HEK293T (cell line): Measurements from ENCODE around the gene ADAMTS1.

ENCODE experiments used
- CTCF ChIA-PET: fragments of 350-600 bp; formaldehyde crosslinking; extraction: SDS; loops from one replicate; lab custom pipeline; 2021; ENCODE audit warnings: antibody characterized with exemption, inconsistent platforms; lab: Yijun Ruan, JAX
- POLR2A ChIA-PET: fragments of 350-600 bp; formaldehyde crosslinking; extraction: SDS; loops from one replicate; lab custom pipeline; 2020; ENCODE audit warnings: antibody characterized with exemption, inconsistent platforms; lab: Yijun Ruan, JAX
- DNase-seq: peaks from one replicate; pipeline ENCODE4 v3.0.0; 2012; ENCODE audit warnings: mixed read lengths; ENCODE audit errors: extremely low spot score
- ARNT ChIP-seq: fragments of 450-650 bp; IDR thresholded peaks from 2 replicates; pipeline ENCODE4 v1.6.1; 2017; ENCODE audit warnings: mild to moderate bottlenecking
- BHLHE40 ChIP-seq: fragments of 450-650 bp; IDR thresholded peaks from 2 replicates; pipeline ENCODE4 v1.6.1; 2016; ENCODE audit warnings: mild to moderate bottlenecking, moderate library complexity, borderline replicate concordance
- CTBP1 ChIP-seq: fragments of 450-650 bp; IDR thresholded peaks from 2 replicates; pipeline ENCODE4 v1.6.1; 2016; ENCODE audit warnings: borderline replicate concordance
- ELF4 ChIP-seq: fragments of 450-650 bp; IDR thresholded peaks from 2 replicates; pipeline ENCODE4 v1.6.1; 2017; ENCODE audit warnings: antibody characterized with exemption
- FOXA1 ChIP-seq: fragments of 450-650 bp; IDR thresholded peaks from 2 replicates; pipeline ENCODE4 v1.6.1; 2016; ENCODE audit warnings: mild to moderate bottlenecking
- FOXK2 ChIP-seq: fragments of 450-650 bp; IDR thresholded peaks from 2 replicates; pipeline ENCODE4 v1.6.1; 2016; ENCODE audit warnings: mild to moderate bottlenecking
- FOXM1 ChIP-seq: fragments of 450-650 bp; IDR thresholded peaks from 2 replicates; pipeline ENCODE4 v1.6.1; 2017; ENCODE audit warnings: mild to moderate bottlenecking, borderline replicate concordance
- HDGF ChIP-seq: fragments of 450-650 bp; IDR thresholded peaks from 2 replicates; pipeline ENCODE4 v1.6.1; 2017; ENCODE audit warnings: antibody characterized with exemption, borderline replicate concordance
- L3MBTL2 ChIP-seq: fragments of 450-650 bp; conservative IDR thresholded peaks from 2 replicates; pipeline ENCODE4 v1.6.1; 2016; ENCODE audit warnings: mild to moderate bottlenecking
- LEF1 ChIP-seq: fragments of 450-650 bp; IDR thresholded peaks from 2 replicates; pipeline ENCODE4 v1.6.1; 2017; ENCODE audit warnings: mild to moderate bottlenecking, borderline replicate concordance
- NFRKB ChIP-seq: fragments of 450-650 bp; IDR thresholded peaks from 2 replicates; pipeline ENCODE4 v1.6.1; 2016; ENCODE audit warnings: mild to moderate bottlenecking, moderate library complexity
- PKNOX1 ChIP-seq: fragments of 450-650 bp; IDR thresholded peaks from 2 replicates; pipeline ENCODE4 v1.6.1; 2016
- SP1 ChIP-seq: fragments of 450-650 bp; IDR thresholded peaks from 2 replicates; pipeline ENCODE4 v1.6.1; 2017
- SUZ12 ChIP-seq: fragments of 450-650 bp; IDR thresholded peaks from 2 replicates; pipeline ENCODE4 v1.6.1; 2016; ENCODE audit warnings: mild to moderate bottlenecking
- TARDBP ChIP-seq: fragments of 450-650 bp; IDR thresholded peaks from 2 replicates; pipeline ENCODE4 v1.6.1; 2016
- ZNF384 ChIP-seq: fragments of 450-650 bp; IDR thresholded peaks from 2 replicates; pipeline ENCODE4 v1.6.1; 2016

ADAMTS1 gene

DNA sequence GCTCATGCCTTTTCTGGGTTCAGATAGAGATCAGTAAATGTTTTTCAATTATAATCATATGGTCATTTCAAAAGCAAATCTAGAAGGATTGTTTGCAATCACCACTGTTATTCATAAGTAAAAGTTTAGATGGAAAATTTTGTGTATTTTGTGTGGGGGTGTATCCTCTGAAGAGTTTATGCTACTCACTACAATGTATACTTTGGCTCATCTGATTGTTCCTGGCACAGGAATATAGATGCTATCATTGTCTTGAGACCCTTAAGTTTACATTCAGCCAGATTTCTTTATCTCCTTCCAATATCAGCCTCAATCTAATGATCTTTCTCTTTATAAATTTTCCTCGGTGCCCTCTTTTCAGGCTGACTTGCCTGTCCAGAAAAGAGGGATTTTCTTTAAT, 33.0 kb downstream of the ADAMTS1 start:
- POLR2A ChIA-PET, result no interaction called here
- CTCF ChIA-PET, result no interaction called here
- no peak for DNase-seq
- TF ChIP-seq FOXK2 (no peak), NFRKB (no peak), TARDBP (no peak), PKNOX1 (no peak), FOXA1 (no peak), FOXM1 (no peak), ZNF384 (no peak), ELF4 (no peak)

GRCh38 chr21:26811482-26811881, 33.7 kb downstream of the ADAMTS1 start:
- DNase-seq, result no peak
- ChIA-PET POLR2A (interaction anchor here (1.9 kb wide), 1 partner anchor 33 kb away, joined by 5 read pairs; no protein-coding TSS in a partner anchor), CTCF (interaction anchor here (1.1 kb wide), 1 partner anchor 56 kb away, joined by 3 read pairs; no protein-coding TSS in a partner anchor)
- no peak for TF ChIP-seq FOXK2
- TF ChIP-seq SUZ12, result no peak
- no peak for TF ChIP-seq LEF1
- TF ChIP-seq BHLHE40, result no peak
- TF ChIP-seq L3MBTL2, result no peak
- TF ChIP-seq ARNT, result no peak

DNA sequence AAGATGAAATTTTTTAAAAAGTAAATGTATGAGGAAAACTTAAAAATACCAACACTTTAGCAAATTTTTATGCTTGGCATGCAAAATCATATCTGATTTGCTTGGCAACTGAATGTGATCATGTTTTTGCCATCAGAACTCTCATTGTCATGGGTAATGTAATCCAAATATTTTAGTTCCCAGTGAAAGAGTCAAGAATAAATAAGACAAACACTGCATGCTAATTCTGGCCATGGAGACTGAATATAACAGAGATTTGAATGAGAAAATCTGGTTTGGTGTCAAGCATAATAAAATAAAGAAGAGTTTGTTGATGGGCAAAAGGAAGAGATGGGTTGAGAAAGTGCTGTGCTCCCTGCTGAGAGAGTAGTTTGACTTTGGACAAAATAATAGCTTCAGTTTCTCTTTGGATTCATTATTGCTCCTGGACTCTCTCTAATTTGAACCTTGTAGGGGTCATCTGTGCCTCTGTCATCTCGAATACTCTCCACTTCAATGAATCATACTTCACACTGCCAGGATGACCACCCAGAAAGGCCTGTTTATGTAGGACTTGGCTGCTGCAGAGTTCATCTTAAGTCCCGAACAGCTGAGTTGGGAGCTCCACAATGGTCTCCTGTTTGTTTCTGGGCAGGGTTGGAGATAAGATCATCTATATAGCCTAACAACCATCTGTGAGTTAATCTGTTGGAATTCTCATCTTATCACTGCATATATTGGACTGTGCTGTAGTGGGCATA, 34.4 kb downstream of the ADAMTS1 start:
- ChIA-PET CTCF (interaction anchor here (1.1 kb wide), 1 partner anchor 55 kb away, joined by 3 read pairs; no protein-coding TSS in a partner anchor), POLR2A (interaction anchor here (1.9 kb wide), 1 partner anchor 34 kb away, joined by 5 read pairs; no protein-coding TSS in a partner anchor)
- no peak for DNase-seq
- TF ChIP-seq CTBP1 (no peak), TARDBP (no peak), L3MBTL2 (no peak), FOXA1 (no peak), FOXM1 (no peak), FOXK2 (no peak), LEF1 (no peak), ELF4 (no peak), BHLHE40 (no peak), PKNOX1 (no peak)

DNA sequence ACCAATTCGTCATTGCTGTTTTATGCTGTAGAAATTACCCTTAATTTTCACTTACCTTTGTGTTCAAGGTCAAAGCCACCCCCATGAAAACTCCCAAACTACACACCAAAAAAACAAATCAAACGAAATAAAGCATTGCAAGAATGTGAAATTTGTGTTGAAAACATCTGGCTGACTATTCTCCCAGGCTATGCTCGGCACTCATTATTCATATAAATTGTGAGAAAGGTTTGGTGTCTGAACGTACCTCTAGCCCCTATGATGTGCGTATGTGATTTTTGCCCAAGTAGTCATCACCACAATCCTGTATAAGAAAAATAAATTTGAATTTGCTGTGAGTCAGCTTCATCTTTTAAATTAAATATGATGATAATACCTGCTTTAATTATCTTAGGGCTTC, 34.9 kb downstream of the ADAMTS1 start:
- CTCF ChIA-PET, result interaction anchor here (1.1 kb wide), 1 partner anchor 54 kb away, joined by 3 read pairs; no protein-coding TSS in a partner anchor
- TF ChIP-seq SUZ12 (no peak), NFRKB (no peak), FOXA1 (no peak), L3MBTL2 (no peak), ELF4 (no peak)

DNA sequence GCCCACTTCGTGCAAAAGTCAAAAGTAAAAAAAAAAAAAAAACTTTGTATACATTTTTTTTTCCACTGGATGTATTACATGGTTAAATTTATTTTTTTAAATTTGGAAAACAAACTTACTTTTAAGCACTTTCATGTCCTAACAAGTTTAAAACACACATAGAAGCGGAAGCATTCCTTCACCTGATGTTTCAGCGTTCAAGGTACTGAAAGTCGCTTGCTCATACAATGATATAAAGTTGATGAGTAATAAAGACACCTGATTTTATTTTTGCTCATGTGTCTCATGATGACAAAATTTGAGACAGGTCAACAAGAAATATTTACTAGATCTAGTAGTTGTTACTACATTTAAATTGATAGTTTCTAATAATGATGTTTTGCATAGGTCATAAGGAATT, 35.5 kb downstream of the ADAMTS1 start:
- ChIA-PET POLR2A (interaction anchor here (1.9 kb wide), 1 partner anchor 35 kb away, joined by 5 read pairs; no protein-coding TSS in a partner anchor), CTCF (no interaction called here)
- TF ChIP-seq NFRKB (no peak), FOXM1 (no peak), BHLHE40 (no peak), CTBP1 (no peak), SP1 (no peak), L3MBTL2 (no peak), ELF4 (no peak), FOXK2 (no peak), ARNT (no peak), HDGF (no peak)
- no peak for DNase-seq

More for the DNA sequence above, 34.9 kb downstream of the ADAMTS1 start:
- POLR2A ChIA-PET, result interaction anchor here (1.9 kb wide), 1 partner anchor 34 kb away, joined by 5 read pairs; no protein-coding TSS in a partner anchor
- DNase-seq, result no peak

DNA sequence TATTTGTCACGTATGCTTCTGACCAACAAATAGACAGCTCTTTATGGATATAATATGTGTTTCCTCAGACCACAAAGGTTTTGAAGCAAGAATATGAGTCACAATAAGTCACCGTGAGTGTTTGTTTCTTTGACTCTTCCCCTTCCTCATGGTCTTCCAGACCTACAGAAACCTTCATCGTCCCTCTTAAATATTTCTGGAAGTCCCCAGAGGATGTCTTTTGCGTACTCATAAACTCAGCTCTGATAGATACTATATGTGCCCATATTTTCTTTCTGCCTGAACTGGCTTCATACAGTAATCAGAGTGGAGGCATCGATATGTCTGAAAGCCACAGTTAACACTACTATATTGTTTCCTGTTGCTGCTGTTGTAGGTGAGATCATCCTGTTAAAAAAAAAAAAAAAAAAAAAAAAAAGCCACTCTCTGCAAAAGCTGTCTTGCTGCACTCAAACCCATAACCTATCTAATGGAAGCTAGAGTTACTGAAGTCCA, 38.4 kb downstream of the ADAMTS1 start:
- CTCF ChIA-PET, result interaction anchor here (0.6 to 2.1 kb wide), 2 partner anchors 9 to 13 kb away, joined by 3 to 5 read pairs; no protein-coding TSS in a partner anchor
- POLR2A ChIA-PET, result interaction anchor here (1.3 kb wide), 1 partner anchor 38 kb away, joined by 8 read pairs; no protein-coding TSS in a partner anchor
- TF ChIP-seq CTBP1 (no peak), SUZ12 (no peak), TARDBP (no peak), ZNF384 (peak; percentile 40; the same call in 1 of the 2 replicates), SP1 (no peak)
- DNase-seq, result no peak

- TF ChIP-seq TARDBP (no peak), LEF1 (no peak), PKNOX1 (no peak), ELF4 (no peak), FOXM1 (no peak), SUZ12 (no peak), BHLHE40 (no peak)
- no peak for DNase-seq
- POLR2A ChIA-PET, result interaction anchor here (1.5 kb wide), 1 partner anchor 41 kb away, joined by 3 read pairs; no protein-coding TSS in a partner anchor
- CTCF ChIA-PET, result no interaction called here
These were observed 40.2 kb downstream of the ADAMTS1 start for GRCh38 chr21:26804895-26805609.
